H9 (cell line): Measurements from ENCODE around the gene PLEKHG3. TPM values are rescaled to one million over a fixed set of nuclear protein-coding genes. Genes with fewer than 3 reads are reported as not detected.

Experiments used
- DNase-seq: peaks from one replicate; pipeline ENCODE4 v3.0.0-alpha.2; 2017
- H2AFZ ChIP-seq: one replicate; pipeline ENCODE4 v1.6.1; 2013; ENCODE audit warnings: mild to moderate bottlenecking, low read length, control low read depth, moderate library complexity
- H2AK5ac ChIP-seq: 2 replicates; pipeline ENCODE4 v1.6.1; 2013; ENCODE audit warnings: low read length, control low read depth, mixed read lengths; ENCODE audit not compliant: insufficient read length
- H2BK120ac ChIP-seq: one replicate; pipeline ENCODE4 v1.6.1; 2013; ENCODE audit warnings: low read depth, mild to moderate bottlenecking, low read length, control low read depth, inconsistent platforms; ENCODE audit not compliant: poor library complexity, severe bottlenecking
- H2BK12ac ChIP-seq: 2 replicates; pipeline ENCODE4 v1.6.1; 2013; ENCODE audit warnings: low read length, control low read depth, mixed read lengths, low read depth; ENCODE audit not compliant: insufficient read length
- H2BK15ac ChIP-seq: 2 replicates; pipeline ENCODE4 v1.6.1; 2013; ENCODE audit warnings: low read depth, low read length, control low read depth
- H2BK20ac ChIP-seq: one replicate; pipeline ENCODE4 v1.6.1; 2013; ENCODE audit warnings: low read depth, mild to moderate bottlenecking, low read length, control low read depth, inconsistent platforms; ENCODE audit not compliant: poor library complexity, severe bottlenecking
- H2BK5ac ChIP-seq: 2 replicates; pipeline ENCODE4 v1.6.1; 2013; ENCODE audit warnings: low read length, control low read depth, mixed read lengths; ENCODE audit not compliant: insufficient read length
- H3K14ac ChIP-seq: 2 replicates; pipeline ENCODE4 v1.6.1; 2013; ENCODE audit warnings: low read length, control low read depth; ENCODE audit not compliant: insufficient read depth
- H3K18ac ChIP-seq: 2 replicates; pipeline ENCODE4 v1.6.1; 2013; ENCODE audit warnings: low read depth, mild to moderate bottlenecking, mixed read lengths, low read length, control low read depth; ENCODE audit not compliant: insufficient read length
- H3K23ac ChIP-seq: 2 replicates; pipeline ENCODE4 v1.6.1; 2013; ENCODE audit warnings: low read length, control low read depth, mixed read lengths, low read depth; ENCODE audit not compliant: insufficient read length
- H3K23me2 ChIP-seq: 2 replicates; pipeline ENCODE4 v1.6.1; 2013; ENCODE audit warnings: low read depth, mild to moderate bottlenecking, mixed read lengths, low read length, control low read depth; ENCODE audit not compliant: insufficient read length, poor library complexity, severe bottlenecking
- H3K27ac ChIP-seq: 2 replicates; pipeline ENCODE4 v1.5.1; 2013; ENCODE audit warnings: low read length, control low read depth, mixed read lengths, low read depth; ENCODE audit not compliant: insufficient read length
- H3K27me3 ChIP-seq: 2 replicates; pipeline ENCODE4 v1.6.1; 2013; ENCODE audit warnings: low read length, control low read depth, inconsistent platforms; ENCODE audit not compliant: insufficient read depth
- H3K4ac ChIP-seq: 2 replicates; pipeline ENCODE4 v1.6.1; 2013; ENCODE audit warnings: low read depth, mild to moderate bottlenecking, control low read depth, inconsistent platforms, low read length, moderate library complexity
- H3K4me1 ChIP-seq: 2 replicates; pipeline ENCODE4 v1.6.1; 2013; ENCODE audit warnings: low read length, control low read depth, inconsistent platforms; ENCODE audit not compliant: insufficient read depth
- H3K4me2 ChIP-seq: 2 replicates; pipeline ENCODE4 v1.6.1; 2013; ENCODE audit warnings: low read length, control low read depth, mixed read lengths; ENCODE audit not compliant: insufficient read length, insufficient read depth
- H3K56ac ChIP-seq: 2 replicates; pipeline ENCODE4 v1.6.1; 2013; ENCODE audit warnings: low read depth, mild to moderate bottlenecking, mixed read lengths, low read length, control low read depth; ENCODE audit not compliant: insufficient read length
- H3K79me1 ChIP-seq: 2 replicates; pipeline ENCODE4 v1.6.1; 2013; ENCODE audit warnings: low read depth, mild to moderate bottlenecking, moderate library complexity, low read length, control low read depth, inconsistent platforms; ENCODE audit not compliant: insufficient read depth, poor library complexity, severe bottlenecking
- H3K79me2 ChIP-seq: 2 replicates; pipeline ENCODE4 v1.6.1; 2013; ENCODE audit warnings: low read length, control low read depth, inconsistent platforms; ENCODE audit not compliant: insufficient read depth
- H3K9ac ChIP-seq: 2 replicates; pipeline ENCODE4 v1.6.1; 2013; ENCODE audit warnings: low read length, control low read depth, mixed read lengths; ENCODE audit not compliant: insufficient read length; ENCODE audit errors: extremely low read depth
- H3K9me3 ChIP-seq: one replicate; pipeline ENCODE4 v1.6.1; 2013; ENCODE audit warnings: low read depth, low read length, inconsistent platforms; ENCODE audit not compliant: control insufficient read depth
- H3T11ph ChIP-seq: one replicate; pipeline ENCODE4 v1.6.1; 2013; ENCODE audit warnings: mild to moderate bottlenecking, low read length, control low read depth, inconsistent platforms
- H4K20me1 ChIP-seq: one replicate; pipeline ENCODE4 v1.6.1; 2013; ENCODE audit not compliant: control insufficient read depth, insufficient read length, insufficient read depth
- H4K5ac ChIP-seq: 2 replicates; pipeline ENCODE4 v1.6.1; 2013; ENCODE audit warnings: low read depth, mild to moderate bottlenecking, mixed read lengths, low read length, control low read depth; ENCODE audit not compliant: insufficient read length
- H4K8ac ChIP-seq: replicated peaks from 2 replicates; pipeline ENCODE4 v1.6.1; 2013; ENCODE audit warnings: low read length, control low read depth, mixed read lengths, low read depth; ENCODE audit not compliant: insufficient read length
- H4K91ac ChIP-seq: 2 replicates; pipeline ENCODE4 v1.6.1; 2013; ENCODE audit warnings: low read depth, mild to moderate bottlenecking, moderate library complexity, mixed read lengths, low read length, control low read depth; ENCODE audit not compliant: insufficient read length
- H3K27ac Mint-ChIP-seq, 3 experiments: 2 replicates in 2 of 3; 3 replicates in 1 of 3; pipeline ENCODE4 v1.8.0; 2020 to 2021; ENCODE audit warnings: mixed read lengths in 3 of 3, mild to moderate bottlenecking in 1 of 3, moderate library complexity in 1 of 3
- H3K27me3 Mint-ChIP-seq: 2 replicates; pipeline ENCODE4 v1.8.0; 2021; ENCODE audit warnings: low read depth, mild to moderate bottlenecking, moderate library complexity, mixed read lengths
- H3K36me3 Mint-ChIP-seq, 3 experiments: 2 replicates in 2 of 3; 3 replicates in 1 of 3; pipeline ENCODE4 v1.8.0; 2020 to 2021; ENCODE audit warnings: low read depth in 3 of 3, mixed read lengths in 3 of 3; ENCODE audit not compliant: insufficient read depth in 1 of 3
- H3K4me1 Mint-ChIP-seq, 2 experiments: 2 replicates each; pipeline ENCODE4 v1.8.0; 2020; ENCODE audit warnings: mixed read lengths in 2 of 2
- H3K4me3 Mint-ChIP-seq, 2 experiments: 2 replicates in 1 of 2; 3 replicates in 1 of 2; pipeline ENCODE4 v1.8.0; 2020 to 2021; ENCODE audit warnings: mild to moderate bottlenecking in 2 of 2, mixed read lengths in 2 of 2, moderate library complexity in 1 of 2
- H3K9me3 Mint-ChIP-seq, 2 experiments: 2 replicates in 1 of 2; 3 replicates in 1 of 2; pipeline ENCODE4 v1.8.0; 2020; ENCODE audit warnings: mild to moderate bottlenecking in 2 of 2, mixed read lengths in 2 of 2, moderate library complexity in 1 of 2
- WGBS: extraction: QIAGEN DNeasy Blood & Tissue Kit; methylation state at CpG from one replicate; pipeline ENCODE4 v1.1.7; 2013; ENCODE audit warnings: missing lambda C conversion rate, low lambda C conversion rate, mixed read lengths; ENCODE audit not compliant: insufficient read length; ENCODE audit errors: extremely low coverage; 5-methylcytosine and 5-hydroxymethylcytosine counted together
- total RNA-seq: library from RNA; stranded (reverse); gene quantifications from 2 replicates; pipeline ENCODE4 v1.2.1, GENCODE V29; 2021
- TF ChIP-seq, protein P1 (sequence below): fragments of 200-600 bp; sonication (generic); conservative IDR thresholded peaks from 3 replicates; pipeline ENCODE4 v1.8.0; 2021; ENCODE audit warnings: antibody characterized with exemption, mild to moderate bottlenecking

The PLEKHG3 gene
- total RNA-seq, 1 experiment from 2014 or later: 48.5 TPM

GRCh38 chr14:64729386-64730060 lies 25.3 kb downstream of the PLEKHG3 start:
- peaks cover 2% of the 10 kb centered on the region for H3K79me1 ChIP-seq
- no peak overlapping the region for H2BK5ac ChIP-seq
- DNase-seq: no peak
- no peak overlapping the region for H2BK120ac ChIP-seq
- Mint-ChIP-seq H3K27ac (peak overlapping the region; percentile 66 to 68 (median 68)), H3K36me3 (peaks cover 33 to 60% (median 54%) of the 10 kb centered on the region in 3 experiments; a peak in 6 of 7 replicates), H3K4me3 (no peak overlapping the region), H3K4me1 (peaks cover 38 to 39% of the 10 kb centered on the region in 2 experiments), H3K27me3 (no peaks in the 10 kb centered on the region), H3K9me3 (no peaks in the 10 kb centered on the region)
- no peak overlapping the region for H2BK12ac ChIP-seq
- TF ChIP-seq, protein P1, sequence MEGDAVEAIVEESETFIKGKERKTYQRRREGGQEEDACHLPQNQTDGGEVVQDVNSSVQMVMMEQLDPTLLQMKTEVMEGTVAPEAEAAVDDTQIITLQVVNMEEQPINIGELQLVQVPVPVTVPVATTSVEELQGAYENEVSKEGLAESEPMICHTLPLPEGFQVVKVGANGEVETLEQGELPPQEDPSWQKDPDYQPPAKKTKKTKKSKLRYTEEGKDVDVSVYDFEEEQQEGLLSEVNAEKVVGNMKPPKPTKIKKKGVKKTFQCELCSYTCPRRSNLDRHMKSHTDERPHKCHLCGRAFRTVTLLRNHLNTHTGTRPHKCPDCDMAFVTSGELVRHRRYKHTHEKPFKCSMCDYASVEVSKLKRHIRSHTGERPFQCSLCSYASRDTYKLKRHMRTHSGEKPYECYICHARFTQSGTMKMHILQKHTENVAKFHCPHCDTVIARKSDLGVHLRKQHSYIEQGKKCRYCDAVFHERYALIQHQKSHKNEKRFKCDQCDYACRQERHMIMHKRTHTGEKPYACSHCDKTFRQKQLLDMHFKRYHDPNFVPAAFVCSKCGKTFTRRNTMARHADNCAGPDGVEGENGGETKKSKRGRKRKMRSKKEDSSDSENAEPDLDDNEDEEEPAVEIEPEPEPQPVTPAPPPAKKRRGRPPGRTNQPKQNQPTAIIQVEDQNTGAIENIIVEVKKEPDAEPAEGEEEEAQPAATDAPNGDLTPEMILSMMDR: no peak
- no peaks in the 10 kb centered on the region for H4K20me1 ChIP-seq
- H3K9me3 ChIP-seq: no peaks in the 10 kb centered on the region
- H3K4ac ChIP-seq: no peak overlapping the region
- H3K27ac ChIP-seq: no peak overlapping the region
- no peak overlapping the region for H3K4me2 ChIP-seq
- no peak overlapping the region for H3K9ac ChIP-seq
- H3K14ac ChIP-seq: no peak overlapping the region
- no peak overlapping the region for H2AK5ac ChIP-seq
- H3K79me2 ChIP-seq: peaks cover 1% of the 10 kb centered on the region; the same call in 1 of the 2 replicates
- no peak overlapping the region for H3K56ac ChIP-seq
- no peak overlapping the region for H2BK20ac ChIP-seq
- H3K4me1 ChIP-seq: peaks cover 9% of the 10 kb centered on the region
- no peaks in the 10 kb centered on the region for H3K27me3 ChIP-seq
- H4K8ac ChIP-seq: no peak overlapping the region
- no peak overlapping the region for H3T11ph ChIP-seq
- no peak overlapping the region for H2AFZ ChIP-seq
- no peak overlapping the region for H3K23ac ChIP-seq
- WGBS: no CpG with 5 or more reads among the region's 5 CpGs
- H3K18ac ChIP-seq: no peak overlapping the region
- H4K5ac ChIP-seq: no peak overlapping the region
- no peak overlapping the region for H4K91ac ChIP-seq
- no peak overlapping the region for H2BK15ac ChIP-seq
- no peaks in the 10 kb centered on the region for H3K23me2 ChIP-seq
